ENCODE results near the gene SPRR2A.
"Not testable (repeated sequence)": the region's sequence is repeated elsewhere in the genome, so short reads cannot be mapped to it uniquely, and the experiment has no call there.

Gene SPRR2A

DNA sequence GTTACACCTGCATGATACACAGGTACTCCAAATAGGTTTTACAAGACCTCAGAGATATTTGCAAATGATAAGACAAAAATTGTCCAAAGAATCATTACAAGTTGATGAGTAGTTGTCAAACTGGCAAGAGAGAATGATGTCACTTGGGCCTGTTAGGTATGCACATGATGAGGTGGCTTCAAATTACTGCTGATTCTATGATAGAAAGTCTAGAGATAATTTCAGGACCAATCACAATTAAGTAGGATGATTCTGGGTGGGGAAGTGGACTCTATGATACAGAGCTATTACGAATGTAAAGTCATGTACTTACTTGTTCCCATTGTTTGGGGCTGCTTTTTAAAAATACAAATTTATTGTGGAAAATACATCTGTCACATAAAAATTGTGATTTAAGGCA, 31.5 kb downstream of the SPRR2A start:
- H3K4me1 ChIP-seq (ENCODE audit: control insufficient read depth, insufficient read depth, low read length) = peaks cover 3% of the 10 kb centered on the region
- no peak overlapping the region for H3K9ac ChIP-seq (ENCODE audit: low read length)
- H3K27ac ChIP-seq (ENCODE audit: low read depth, low read length) = no peak overlapping the region
- no peak overlapping the region for H3K4me3 ChIP-seq (ENCODE audit: low read depth, low read length)
- H3K27me3 ChIP-seq (ENCODE audit: control insufficient read depth, insufficient read depth, low read length) = no peaks in the 10 kb centered on the region
- H3K9me3 ChIP-seq (ENCODE audit: control insufficient read depth, insufficient read depth, low read depth, low read length) = 0 out of 2 replicates have a peak, but pooled peaks cover 3% of the 10 kb centered on the region
- no peaks in the 10 kb centered on the region for H3K36me3 ChIP-seq (ENCODE audit: control insufficient read depth, insufficient read depth, low read length)

GRCh38 chr1:153024413-153024812, 32.9 kb downstream of the SPRR2A start:
- H3K9me3 ChIP-seq (ENCODE audit: control insufficient read depth, insufficient read depth, low read depth, low read length) = 0 out of 2 replicates have a peak, but pooled peaks cover 3% of the 10 kb centered on the region
- H3K4me1 ChIP-seq (ENCODE audit: control insufficient read depth, insufficient read depth, low read length) = peaks cover 3% of the 10 kb centered on the region
- no peak overlapping the region for H3K4me3 ChIP-seq (ENCODE audit: low read depth, low read length)
- H3K27me3 ChIP-seq (ENCODE audit: control insufficient read depth, insufficient read depth, low read length) = no peaks in the 10 kb centered on the region
- no peak overlapping the region for H3K27ac ChIP-seq (ENCODE audit: low read depth, low read length)
- H3K36me3 ChIP-seq (ENCODE audit: control insufficient read depth, insufficient read depth, low read length) = no peaks in the 10 kb centered on the region
- H3K9ac ChIP-seq (ENCODE audit: low read length) = no peak overlapping the region

- Histone ChIP-seq H3K9me3 (ENCODE audit: control insufficient read depth, insufficient read depth, low read depth, low read length) (no peaks in the 10 kb centered on the region; the same call in 1 of the 2 replicates), H3K36me3 (ENCODE audit: control insufficient read depth, insufficient read depth, low read length) (no peaks in the 10 kb centered on the region), H3K27ac (ENCODE audit: low read depth, low read length) (no peak overlapping the region), H3K27me3 (ENCODE audit: control insufficient read depth, insufficient read depth, low read length) (no peaks in the 10 kb centered on the region), H3K9ac (ENCODE audit: low read length) (no peak overlapping the region), H3K4me1 (ENCODE audit: control insufficient read depth, insufficient read depth, low read length) (peaks cover 3% of the 10 kb centered on the region), H3K4me3 (ENCODE audit: low read depth, low read length) (no peak overlapping the region)
Measured at GRCh38 chr1:153023109-153023508, 34.2 kb downstream of the SPRR2A start.

- not testable (repeated sequence) for H3K27ac ChIP-seq (ENCODE audit: low read depth, low read length); H3K36me3 ChIP-seq (ENCODE audit: control insufficient read depth, insufficient read depth, low read length); H3K4me3 ChIP-seq (ENCODE audit: low read depth, low read length); H3K9ac ChIP-seq (ENCODE audit: low read length); H3K27me3 ChIP-seq (ENCODE audit: control insufficient read depth, insufficient read depth, low read length); H3K4me1 ChIP-seq (ENCODE audit: control insufficient read depth, insufficient read depth, low read length); H3K9me3 ChIP-seq (ENCODE audit: control insufficient read depth, insufficient read depth, low read depth, low read length)
Measured at GRCh38 chr1:153022340-153022739, 35.0 kb downstream of the SPRR2A start.

DNA sequence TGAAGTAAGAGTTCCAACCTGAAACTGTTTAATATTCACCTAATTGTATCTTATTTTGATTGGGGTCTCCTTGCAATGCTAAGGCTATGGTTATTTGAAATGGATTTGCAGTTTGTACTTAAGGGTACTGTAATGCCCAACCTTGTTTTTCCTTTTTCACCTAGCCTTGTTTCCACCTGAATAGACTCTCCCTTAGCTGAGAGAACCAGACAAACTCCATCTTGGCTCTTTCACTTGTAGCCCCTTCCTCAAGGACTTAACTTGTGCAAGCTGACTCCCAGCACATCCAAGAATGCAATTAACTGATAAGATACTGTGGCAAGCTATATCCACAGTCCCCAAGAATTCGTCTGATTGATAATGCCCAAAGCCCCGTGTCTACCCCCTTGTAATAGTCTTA, 35.5 kb downstream of the SPRR2A start:
- H3K27ac ChIP-seq (ENCODE audit: low read depth, low read length); H3K9me3 ChIP-seq (ENCODE audit: control insufficient read depth, insufficient read depth, low read depth, low read length); H3K36me3 ChIP-seq (ENCODE audit: control insufficient read depth, insufficient read depth, low read length); H3K27me3 ChIP-seq (ENCODE audit: control insufficient read depth, insufficient read depth, low read length); H3K4me3 ChIP-seq (ENCODE audit: low read depth, low read length); H3K4me1 ChIP-seq (ENCODE audit: control insufficient read depth, insufficient read depth, low read length); H3K9ac ChIP-seq (ENCODE audit: low read length): not testable (repeated sequence)

DNA sequence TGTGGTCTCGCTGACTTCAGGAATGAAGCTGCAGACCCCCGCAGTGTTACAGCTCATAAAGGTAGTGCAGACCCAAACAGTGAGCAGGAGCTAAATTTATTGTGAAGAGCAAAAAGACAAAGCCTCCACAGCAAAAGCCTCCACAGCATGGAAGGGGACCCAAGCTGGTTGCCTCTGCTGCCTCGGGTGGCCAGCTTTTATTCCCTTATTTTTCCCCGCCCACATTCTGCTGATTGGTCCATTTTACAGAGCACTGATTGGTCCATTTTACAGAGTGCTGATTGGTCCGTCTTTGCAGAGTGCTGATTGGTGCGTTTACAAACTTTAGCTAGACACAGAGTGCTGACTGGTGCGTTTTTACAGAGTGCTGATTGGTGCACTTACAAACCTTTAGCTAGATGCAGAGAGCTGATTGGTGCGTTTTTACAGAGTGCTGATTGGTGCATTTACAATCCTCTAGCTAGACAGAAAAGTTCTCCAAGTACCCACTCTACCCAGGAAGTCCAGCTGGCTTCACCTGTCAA, 46.0 kb downstream of the SPRR2A start:
- not testable (repeated sequence) for H3K9me3 ChIP-seq (ENCODE audit: control insufficient read depth, insufficient read depth, low read depth, low read length); H3K27ac ChIP-seq (ENCODE audit: low read depth, low read length); H3K27me3 ChIP-seq (ENCODE audit: control insufficient read depth, insufficient read depth, low read length)

More for the DNA sequence above, 46.0 kb downstream of the SPRR2A start:
- not testable (repeated sequence) for H3K9ac ChIP-seq (ENCODE audit: low read length); H3K36me3 ChIP-seq (ENCODE audit: control insufficient read depth, insufficient read depth, low read length); H3K4me3 ChIP-seq (ENCODE audit: low read depth, low read length); H3K4me1 ChIP-seq (ENCODE audit: control insufficient read depth, insufficient read depth, low read length)
